Activated naive CD4-positive, alpha-beta T cell treated with anti-CD3 and anti-CD28 coated beads, Interleukin-2, amount 50 U/mL, for 24 hours (primary cell): ENCODE measurements around the gene HOXD9.

Source experiments
- H3K27ac Mint-ChIP-seq: one replicate; pipeline ENCODE4 v1.8.0; 2021; ENCODE audit warnings: mild to moderate bottlenecking, mixed read lengths
- H3K27me3 Mint-ChIP-seq: one replicate; pipeline ENCODE4 v1.8.0; 2021; ENCODE audit warnings: mixed read lengths
- H3K36me3 Mint-ChIP-seq: one replicate; pipeline ENCODE4 v1.8.0; 2021; ENCODE audit warnings: mixed read lengths
- H3K4me1 Mint-ChIP-seq: one replicate; pipeline ENCODE4 v1.8.0; 2021; ENCODE audit warnings: mixed read lengths
- H3K4me3 Mint-ChIP-seq: one replicate; pipeline ENCODE4 v1.8.0; 2021; ENCODE audit warnings: mild to moderate bottlenecking, mixed read lengths
- H3K9me3 Mint-ChIP-seq: one replicate; pipeline ENCODE4 v1.8.0; 2021; ENCODE audit warnings: mixed read lengths

Gene HOXD9

GRCh38 chr2:176092270-176093144 lies 30.0 kb upstream of the HOXD9 start, which contains the start of gene HOXD13:
Gene HOXD13 (plus strand): TSS chr2:176092721. CDS start chr2:176092891, 170 bp downstream.
- H3K36me3 Mint-ChIP-seq = peaks cover 3% of the 10 kb centered on the region
- H3K27me3 Mint-ChIP-seq = peaks cover 70% of the 10 kb centered on the region
- peak within 1 kb of the TSS; percentile 74 for H3K27ac Mint-ChIP-seq
- peaks cover 5% of the 10 kb centered on the region for H3K9me3 Mint-ChIP-seq
- peak within 1 kb of the TSS; percentile 64 for H3K4me3 Mint-ChIP-seq
- peaks cover 31% of the 10 kb centered on the region for H3K4me1 Mint-ChIP-seq

- no peak overlapping the region for H3K27ac Mint-ChIP-seq
- peaks cover 75% of the 10 kb centered on the region for H3K27me3 Mint-ChIP-seq
- peaks cover 3% of the 10 kb centered on the region for H3K36me3 Mint-ChIP-seq
Observed at GRCh38 chr2:176093145-176093897, 29.2 kb upstream of the HOXD9 start.

GRCh38 chr2:176093898-176094249 lies 28.6 kb upstream of the HOXD9 start:
- peak overlapping the region; percentile 9 for H3K4me3 Mint-ChIP-seq
- H3K27me3 Mint-ChIP-seq = peaks cover 75% of the 10 kb centered on the region
- no peak overlapping the region for H3K27ac Mint-ChIP-seq
- H3K9me3 Mint-ChIP-seq = peaks cover 5% of the 10 kb centered on the region
- peaks cover 37% of the 10 kb centered on the region for H3K4me1 Mint-ChIP-seq
- H3K36me3 Mint-ChIP-seq = peaks cover 3% of the 10 kb centered on the region

More at GRCh38 chr2:176093145-176093897, 29.2 kb upstream of the HOXD9 start:
- Mint-ChIP-seq H3K4me1 (peaks cover 37% of the 10 kb centered on the region), H3K4me3 (peak overlapping the region; percentile 9), H3K9me3 (peaks cover 5% of the 10 kb centered on the region)

DNA sequence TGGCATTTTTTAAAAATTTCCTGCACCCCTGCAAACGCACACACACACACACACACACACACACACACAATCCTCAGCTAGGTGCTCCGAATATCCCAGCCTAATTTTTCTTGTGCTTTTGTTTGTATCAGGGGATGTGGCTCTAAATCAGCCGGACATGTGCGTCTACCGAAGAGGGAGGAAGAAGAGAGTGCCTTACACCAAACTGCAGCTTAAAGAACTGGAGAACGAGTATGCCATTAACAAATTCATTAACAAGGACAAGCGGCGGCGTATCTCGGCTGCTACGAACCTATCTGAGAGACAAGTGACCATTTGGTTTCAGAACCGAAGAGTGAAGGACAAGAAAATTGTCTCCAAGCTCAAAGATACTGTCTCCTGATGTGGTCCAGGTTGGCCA lies 28.2 kb upstream of the HOXD9 start:
- Mint-ChIP-seq H3K27ac (peak overlapping the region; percentile 30), H3K4me3 (no peak overlapping the region), H3K36me3 (peaks cover 3% of the 10 kb centered on the region), H3K4me1 (peaks cover 37% of the 10 kb centered on the region), H3K27me3 (peaks cover 77% of the 10 kb centered on the region), H3K9me3 (peaks cover 5% of the 10 kb centered on the region)

- Mint-ChIP-seq H3K27ac (no peak overlapping the region), H3K4me1 (peaks cover 37% of the 10 kb centered on the region), H3K4me3 (no peak overlapping the region), H3K9me3 (peaks cover 5% of the 10 kb centered on the region), H3K36me3 (peaks cover 3% of the 10 kb centered on the region), H3K27me3 (peaks cover 72% of the 10 kb centered on the region)
Observed at GRCh38 chr2:176095421-176095820, 27.1 kb upstream of the HOXD9 start.

GRCh38 chr2:176096243-176096985 lies 26.1 kb upstream of the HOXD9 start:
- Mint-ChIP-seq H3K27ac (no peak overlapping the region), H3K27me3 (peaks cover 66% of the 10 kb centered on the region), H3K4me1 (peaks cover 35% of the 10 kb centered on the region), H3K36me3 (no peaks in the 10 kb centered on the region), H3K4me3 (peak overlapping the region; percentile 80), H3K9me3 (peaks cover 5% of the 10 kb centered on the region)

- Mint-ChIP-seq H3K4me1 (peaks cover 28% of the 10 kb centered on the region), H3K27ac (no peak overlapping the region), H3K4me3 (peak overlapping the region; percentile 80), H3K27me3 (peaks cover 66% of the 10 kb centered on the region), H3K36me3 (no peaks in the 10 kb centered on the region), H3K9me3 (peaks cover 5% of the 10 kb centered on the region)
Observed at GRCh38 chr2:176096986-176097819, 25.3 kb upstream of the HOXD9 start.

DNA sequence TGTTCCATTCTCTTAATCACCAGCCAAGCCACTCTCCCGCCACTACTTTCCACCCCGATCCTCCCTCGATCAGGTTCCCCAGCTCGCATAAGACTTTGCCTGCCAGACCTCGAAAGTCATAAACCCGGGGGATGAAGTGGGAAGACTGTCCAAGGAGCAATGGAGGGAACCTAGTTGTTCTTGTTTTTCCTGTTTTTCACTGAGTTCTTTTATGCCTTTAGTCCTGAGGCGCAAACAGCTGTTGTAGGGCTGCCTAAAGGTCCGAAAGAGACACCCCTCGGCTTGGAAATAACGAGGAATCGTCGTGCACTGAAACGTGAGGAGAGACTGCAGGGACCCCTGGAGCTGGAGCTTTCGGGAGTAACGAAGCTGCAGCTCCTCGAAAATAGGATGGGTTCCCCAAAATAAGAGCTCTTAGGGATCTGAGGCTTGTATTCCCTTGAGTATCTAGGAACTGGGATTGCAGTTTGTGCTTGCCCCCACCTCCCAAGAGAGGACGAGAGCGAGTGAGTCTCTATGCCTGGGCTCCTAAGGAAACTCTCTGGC lies 24.6 kb upstream of the HOXD9 start:
- Mint-ChIP-seq H3K27ac (no peak overlapping the region), H3K4me3 (peak overlapping the region; percentile 80), H3K4me1 (peaks cover 28% of the 10 kb centered on the region), H3K9me3 (peaks cover 5% of the 10 kb centered on the region), H3K27me3 (peaks cover 71% of the 10 kb centered on the region), H3K36me3 (no peaks in the 10 kb centered on the region)

DNA sequence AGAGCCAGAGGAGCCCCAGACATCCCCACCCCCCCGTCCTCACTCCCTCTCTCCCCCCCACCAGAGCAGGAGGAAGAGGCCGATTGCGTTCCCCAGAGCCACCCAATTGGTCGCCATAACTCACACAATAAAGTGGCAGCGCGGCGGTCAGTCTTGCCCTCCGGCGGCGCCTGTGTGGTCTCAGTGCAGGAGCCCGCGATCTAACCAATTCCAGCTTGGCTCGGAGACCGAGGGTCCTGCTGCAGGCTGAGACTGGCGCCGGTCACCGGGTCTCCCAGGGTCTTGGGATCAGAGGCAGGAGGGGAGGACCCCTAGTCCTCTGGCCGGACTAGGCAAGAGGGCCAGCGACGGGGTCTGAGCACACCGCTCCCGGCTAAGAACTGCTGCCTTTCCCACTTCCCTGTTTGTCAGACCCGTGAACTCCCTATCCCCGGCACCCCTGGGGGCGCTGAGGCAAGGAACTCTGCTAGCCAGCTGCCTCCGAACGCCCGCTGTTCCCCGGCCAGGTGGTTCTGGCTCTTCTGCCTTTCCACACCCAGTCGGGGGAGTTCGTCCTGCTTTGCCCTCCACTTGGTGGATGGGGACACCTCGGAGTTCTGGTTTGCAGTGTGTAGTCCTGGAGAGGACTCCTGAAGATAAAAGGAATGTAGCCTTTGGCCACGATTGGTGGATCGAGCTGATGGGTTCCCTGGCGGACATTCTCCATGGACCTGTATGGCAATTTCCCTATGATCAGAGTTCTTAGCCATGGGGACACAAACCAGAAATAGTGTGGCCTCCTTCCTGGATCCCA lies 24.0 kb upstream of the HOXD9 start:
- H3K27ac Mint-ChIP-seq = no peak overlapping the region
- peaks cover 5% of the 10 kb centered on the region for H3K9me3 Mint-ChIP-seq
- peaks cover 24% of the 10 kb centered on the region for H3K4me1 Mint-ChIP-seq
- peaks cover 71% of the 10 kb centered on the region for H3K27me3 Mint-ChIP-seq
- no peaks in the 10 kb centered on the region for H3K36me3 Mint-ChIP-seq
- no peak overlapping the region for H3K4me3 Mint-ChIP-seq

DNA sequence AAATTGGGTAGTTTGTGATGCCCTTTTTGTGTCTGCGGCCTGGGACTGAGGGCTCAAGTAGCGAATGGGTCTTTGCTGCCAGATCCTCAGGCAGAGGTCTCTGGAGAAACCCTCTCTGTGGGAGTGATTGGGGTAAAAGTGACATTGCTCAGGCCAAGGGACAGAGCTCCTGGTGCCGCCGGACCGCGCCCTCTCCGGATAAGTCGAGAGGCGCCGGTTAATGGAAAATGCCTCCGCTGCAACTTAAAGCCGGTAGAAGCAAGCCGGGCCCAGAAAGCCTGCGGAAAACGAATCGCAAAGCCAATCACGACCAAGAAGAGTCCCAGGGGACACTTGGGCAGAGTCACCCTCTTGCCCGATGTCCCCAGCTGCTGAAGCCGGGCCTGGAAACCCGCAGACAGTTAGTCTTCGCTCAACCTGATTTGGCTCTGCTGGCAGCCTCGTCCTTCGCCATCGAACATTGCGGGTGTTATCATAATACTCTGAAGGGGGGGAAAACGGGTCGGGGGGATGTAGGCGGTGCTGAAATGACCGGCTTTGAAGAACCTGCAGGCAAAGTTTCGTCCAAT lies 23.3 kb upstream of the HOXD9 start:
- H3K4me1 Mint-ChIP-seq = peaks cover 21% of the 10 kb centered on the region
- no peak overlapping the region for H3K27ac Mint-ChIP-seq
- peaks cover 69% of the 10 kb centered on the region for H3K27me3 Mint-ChIP-seq
- no peaks in the 10 kb centered on the region for H3K9me3 Mint-ChIP-seq
- H3K4me3 Mint-ChIP-seq = no peak overlapping the region
- H3K36me3 Mint-ChIP-seq = no peaks in the 10 kb centered on the region

DNA sequence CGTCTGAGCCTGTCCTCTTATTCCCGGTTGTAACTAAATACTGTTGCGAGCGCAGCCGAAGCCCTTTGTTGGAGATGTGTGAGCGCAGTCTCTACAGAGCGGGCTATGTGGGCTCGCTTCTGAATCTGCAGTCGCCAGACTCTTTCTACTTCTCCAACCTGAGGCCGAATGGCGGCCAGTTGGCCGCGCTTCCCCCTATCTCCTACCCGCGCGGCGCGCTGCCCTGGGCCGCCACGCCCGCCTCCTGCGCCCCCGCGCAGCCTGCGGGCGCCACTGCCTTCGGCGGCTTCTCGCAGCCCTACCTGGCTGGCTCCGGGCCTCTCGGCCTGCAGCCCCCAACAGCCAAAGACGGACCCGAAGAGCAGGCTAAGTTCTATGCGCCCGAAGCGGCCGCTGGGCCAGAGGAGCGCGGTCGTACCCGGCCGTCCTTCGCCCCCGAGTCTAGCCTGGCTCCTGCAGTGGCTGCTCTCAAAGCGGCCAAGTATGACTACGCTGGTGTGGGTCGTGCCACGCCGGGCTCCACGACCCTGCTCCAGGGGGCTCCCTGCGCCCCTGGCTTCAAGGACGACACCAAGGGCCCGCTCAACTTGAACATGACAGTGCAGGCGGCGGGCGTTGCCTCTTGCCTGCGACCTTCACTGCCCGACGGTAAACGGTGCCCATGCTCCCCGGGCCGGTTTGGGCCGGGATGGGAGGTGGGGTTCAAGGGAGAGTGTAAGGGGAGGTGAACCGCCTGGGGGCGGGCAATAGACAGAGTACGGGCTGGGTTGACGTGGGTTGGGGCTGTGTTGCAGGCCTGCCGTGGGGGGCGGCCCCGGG lies 22.6 kb upstream of the HOXD9 start, which contains the start of gene HOXD12:
HOXD12 (plus strand) TSS at position 68 of the 819 bp plus-strand sequence; CDS start at position 75, 7 bp downstream.
- no peak within 1 kb of the TSS for H3K27ac Mint-ChIP-seq
- no peaks in the 10 kb centered on the region for H3K36me3 Mint-ChIP-seq
- no peaks in the 10 kb centered on the region for H3K9me3 Mint-ChIP-seq
- H3K4me3 Mint-ChIP-seq = no peak within 1 kb of the TSS
- H3K27me3 Mint-ChIP-seq = peaks cover 69% of the 10 kb centered on the region
- peaks cover 22% of the 10 kb centered on the region for H3K4me1 Mint-ChIP-seq

DNA sequence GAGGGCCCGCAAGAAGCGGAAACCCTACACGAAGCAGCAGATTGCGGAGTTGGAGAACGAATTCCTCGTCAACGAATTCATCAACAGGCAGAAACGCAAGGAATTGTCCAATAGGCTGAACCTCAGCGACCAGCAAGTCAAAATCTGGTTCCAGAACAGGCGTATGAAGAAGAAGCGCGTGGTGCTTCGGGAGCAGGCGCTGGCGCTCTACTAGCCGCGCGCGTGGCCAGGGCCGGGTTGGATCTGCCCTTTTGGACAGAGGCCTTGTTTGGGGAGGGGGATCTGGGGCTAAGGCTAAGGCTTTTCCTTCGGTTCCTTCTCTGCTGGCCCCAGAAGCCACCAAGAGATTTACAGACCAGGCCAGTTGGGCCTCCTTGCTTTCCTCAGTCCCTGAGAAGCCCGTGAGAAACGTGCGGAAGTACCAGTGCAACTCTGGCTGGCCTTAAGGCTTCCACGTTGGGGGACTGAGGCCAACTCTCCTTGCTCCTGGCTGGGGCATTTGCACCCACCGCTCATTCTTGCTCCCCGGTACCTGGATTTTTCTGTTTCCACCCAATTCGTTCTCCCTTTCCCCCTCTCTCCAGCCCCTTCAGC lies 21.9 kb upstream of the HOXD9 start:
- Mint-ChIP-seq H3K4me3 (no peak overlapping the region), H3K4me1 (peaks cover 22% of the 10 kb centered on the region), H3K9me3 (no peaks in the 10 kb centered on the region), H3K36me3 (no peaks in the 10 kb centered on the region), H3K27ac (no peak overlapping the region), H3K27me3 (peaks cover 69% of the 10 kb centered on the region)
